Upper lobe of left lung (tissue), 6 donors: ENCODE data around the gene COPS2. TPM values are rescaled to one million over a fixed set of nuclear protein-coding genes. Genes with fewer than 3 reads are reported as not detected.
A peak's percentile ranks its signal among the peaks of the same experiment; 100 is the strongest.

Experiments used
- ATAC-seq, 2 donors: fragments of 200-7000 bp; cut with Tn5 transposase; one replicate each; pipeline ENCODE4 v1.9.1; 2022; ENCODE audit warnings: mild to moderate bottlenecking in 2 of 2, moderate library complexity in 2 of 2; ENCODE audit not compliant: low FRiP score in 2 of 2
- DNase-seq, 2 donors: peaks; one replicate each; pipeline ENCODE4 v3.0.0-alpha.2; 2019 to 2020
- H3K27ac ChIP-seq, 4 donors: fragments of 200-600 bp; sonication (generic); one replicate each; pipeline ENCODE4 v1.5.1; 2016 to 2019
- H3K27me3 ChIP-seq, 4 donors: fragments of 200-600 bp; sonication (generic); one replicate each; pipeline ENCODE4 v1.5.1; 2017 to 2019
- H3K36me3 ChIP-seq, 4 donors: fragments of 200-600 bp; sonication (generic); one replicate each; pipeline ENCODE4 v1.5.1; 2016 to 2019
- H3K4me1 ChIP-seq, 4 donors: fragments of 200-600 bp; sonication (generic); one replicate each; pipeline ENCODE4 v1.5.1; 2018 to 2019
- H3K4me3 ChIP-seq, 4 donors: fragments of 200-600 bp; sonication (generic); one replicate each; pipeline ENCODE4 v1.5.1; 2017 to 2019; ENCODE audit warnings: mild to moderate bottlenecking in 2 of 4, moderate library complexity in 1 of 4
- H3K9me3 ChIP-seq, 4 donors: fragments of 200-600 bp; sonication (generic); one replicate each; pipeline ENCODE4 v1.5.1; 2018 to 2019
- CTCF ChIP-seq, 6 experiments: fragments of 450-650 bp in 4 of 6; fragments of 200-600 bp in 2 of 6; sonication (generic) in 2 of 6; IDR thresholded peaks; one replicate each; pipeline ENCODE4 v1.5.1; 2016 to 2019; ENCODE audit warnings: antibody characterized with exemption in 6 of 6
- EP300 ChIP-seq, 4 donors: sonication (generic); formaldehyde crosslinking; IDR thresholded peaks; one replicate each; pipeline ENCODE4 v1.5.1; 2017; ENCODE audit warnings: antibody characterized with exemption in 4 of 4, control low read depth in 2 of 4
- POLR2A ChIP-seq, 4 donors: fragments of 450-650 bp; IDR thresholded peaks; one replicate each; pipeline ENCODE4 v1.5.1; 2016 to 2017; ENCODE audit warnings: antibody characterized with exemption in 4 of 4, mild to moderate bottlenecking in 2 of 4
- POLR2AphosphoS5 ChIP-seq, 2 donors: sonication (generic); formaldehyde crosslinking; IDR thresholded peaks; one replicate each; pipeline ENCODE4 v1.5.1; 2017; ENCODE audit warnings: antibody characterized with exemption in 2 of 2
- WGBS, 2 donors: methylation state at CpG; one replicate each; pipeline ENCODE4 v1.1.5; 2017 to 2018; 5-methylcytosine and 5-hydroxymethylcytosine counted together
- total RNA-seq, 6 donors: library from RNA; depleted of rRNA in 4 of 6; stranded (reverse); fragments of >200 nt in 4 of 6; gene quantifications; one replicate each; pipeline versions ENCODE4 v1.1.0 to v1.2.1, GENCODE V29; 2016 to 2021
- donor health status: DM: no; HTN: no; CAD: no; lungs with moderate emphysema.
- donor health status: DM: no; HTN: yes; CAD: no; lungs with severe emphysema.

Gene COPS2
- total RNA-seq, 6 donors from 2014 or later, result 16.8 to 65.0 (median 43.0) TPM

GRCh38 chr15:49120832-49121231 lies 34.6 kb downstream of the COPS2 start:
- 81 to 85% methylated on average over 4 of the region's 4 CpGs for WGBS, 2 donors
- H3K27ac ChIP-seq, result no peak overlapping the region
- no peak for TF ChIP-seq CTCF (IDR thresholded peaks at IDR 0.05)
- no peak for TF ChIP-seq POLR2A (IDR thresholded peaks at IDR 0.05)
- TF ChIP-seq POLR2AphosphoS5 (IDR thresholded peaks at IDR 0.05), result no peak
- no peak for TF ChIP-seq EP300 (IDR thresholded peaks at IDR 0.05)
- DNase-seq, result no peak
- no peaks in the 10 kb centered on the region for H3K27me3 ChIP-seq
- H3K9me3 ChIP-seq, result no peaks in the 10 kb centered on the region
- H3K36me3 ChIP-seq, result peaks cover 0 to 8% (median 0%) of the 10 kb centered on the region in 4 donors
- peaks cover 0 to 12% (median 0%) of the 10 kb centered on the region in 4 donors for H3K4me1 ChIP-seq
- H3K4me3 ChIP-seq, result no peak overlapping the region
- no peak for ATAC-seq

GRCh38 chr15:49116108-49116857 lies 39.1 kb downstream of the COPS2 start:
- no peak overlapping the region for H3K4me3 ChIP-seq
- no peak for ATAC-seq
- no peaks in the 10 kb centered on the region for H3K4me1 ChIP-seq
- DNase-seq, result no peak
- no peak overlapping the region for H3K27ac ChIP-seq
- TF ChIP-seq EP300 (IDR thresholded peaks at IDR 0.05) (no peak), CTCF (IDR thresholded peaks at IDR 0.05) (no peak), POLR2A (IDR thresholded peaks at IDR 0.05) (no peak), POLR2AphosphoS5 (IDR thresholded peaks at IDR 0.05) (no peak)
- H3K27me3 ChIP-seq, result no peaks in the 10 kb centered on the region
- peaks cover 0 to 8% (median 6%) of the 10 kb centered on the region in 4 donors for H3K36me3 ChIP-seq
- WGBS, 2 donors, result 90 to 98% methylated on average over 4 of the region's 4 CpGs
- H3K9me3 ChIP-seq, result peaks cover 0 to 6% (median 0%) of the 10 kb centered on the region in 4 donors

GRCh38 chr15:49115062-49115461 lies 40.3 kb downstream of the COPS2 start:
- TF ChIP-seq CTCF (IDR thresholded peaks at IDR 0.05) (no peak), POLR2AphosphoS5 (IDR thresholded peaks at IDR 0.05) (no peak), POLR2A (IDR thresholded peaks at IDR 0.05) (no peak), EP300 (IDR thresholded peaks at IDR 0.05) (no peak)
- Histone ChIP-seq H3K27ac (no peak overlapping the region), H3K27me3 (no peaks in the 10 kb centered on the region), H3K36me3 (peaks cover 0 to 9% (median 8%) of the 10 kb centered on the region in 4 donors), H3K9me3 (peaks cover 0 to 6% (median 0%) of the 10 kb centered on the region in 4 donors), H3K4me1 (no peaks in the 10 kb centered on the region), H3K4me3 (no peak overlapping the region)
- no peak for DNase-seq
- ATAC-seq, result no peak
- 58 to 78% methylated on average over 2 of the region's 2 CpGs for WGBS, 2 donors

GRCh38 chr15:49110158-49110944 lies 45.0 kb downstream of the COPS2 start:
- no peaks in the 10 kb centered on the region for H3K4me1 ChIP-seq
- H3K4me3 ChIP-seq, result no peak overlapping the region
- no peaks in the 10 kb centered on the region for H3K27me3 ChIP-seq
- H3K27ac ChIP-seq, result no peak overlapping the region
- H3K36me3 ChIP-seq, result peaks cover 0 to 19% (median 9%) of the 10 kb centered on the region in 4 donors
- TF ChIP-seq EP300 (IDR thresholded peaks at IDR 0.05) (no peak), POLR2A (IDR thresholded peaks at IDR 0.05) (no peak), CTCF (IDR thresholded peaks at IDR 0.05) (no peak), POLR2AphosphoS5 (IDR thresholded peaks at IDR 0.05) (no peak)
- H3K9me3 ChIP-seq, result peaks cover 0 to 6% (median 0%) of the 10 kb centered on the region in 4 donors
- WGBS, 2 donors, result 89% methylated on average over 2 of the region's 2 CpGs
- ATAC-seq (peak in 1 of 2 donors; percentile 26), DNase-seq (no peak)
